ENCODE data around the gene CDHR3. TPM values are rescaled to one million over a fixed set of nuclear protein-coding genes. Genes with fewer than 3 reads are reported as not detected.

CDHR3 gene
- total and polyA plus RNA-seq, 2 of the 8 experiments (the other 6 are each of a cell fraction or from before 2014, with no cell fraction given) = 6.4 to 6.8 TPM

DNA sequence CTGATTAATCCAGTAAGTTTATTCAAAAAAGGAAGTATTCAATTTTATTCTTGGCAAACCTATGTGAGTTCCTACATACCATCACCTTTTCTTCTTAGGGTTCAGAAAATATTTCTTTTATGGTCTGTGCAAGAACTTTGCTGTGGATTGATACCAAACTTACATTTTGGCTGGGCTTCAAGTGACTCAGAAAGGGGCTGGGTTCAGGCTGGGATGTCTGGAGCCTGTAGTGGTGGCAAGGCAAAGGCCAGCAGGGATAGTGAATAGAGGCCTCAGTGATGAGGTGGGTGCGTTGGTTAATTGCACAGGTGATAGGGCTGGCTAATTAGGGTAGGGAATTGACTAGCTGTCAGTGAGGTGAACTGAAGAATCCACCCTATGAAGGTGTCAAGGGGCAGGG lies 46.5 kb upstream of the CDHR3 start:
- Histone ChIP-seq H3K4me3 (ENCODE audit: extremely low read depth in 1 of 4, insufficient read depth in 2 of 4, low read depth in 3 of 4, low read length in 4 of 4) (no peak overlapping the region), H3K23me2 (ENCODE audit: low read depth, low read length) (no peaks in the 10 kb centered on the region), H4K20me1 (replicated peaks in 1 of 2; ENCODE audit: control insufficient read depth in 1 of 2, insufficient read depth in 2 of 2, low read length in 2 of 2) (no peaks in the 10 kb centered on the region), H3K14ac (ENCODE audit: insufficient read length) (no peak overlapping the region), H3K27me3 (replicated peaks in 1 of 4; ENCODE audit: control insufficient read depth in 3 of 4, extremely low read depth in 1 of 4, insufficient read depth in 3 of 4, low read length in 3 of 4) (no peaks in the 10 kb centered on the region), H4K91ac (replicated peaks; ENCODE audit: insufficient read length, low read length) (no peak overlapping the region), H3K79me1 (ENCODE audit: low read depth, low read length) (no peaks in the 10 kb centered on the region), H2BK20ac (ENCODE audit: low read length) (no peak overlapping the region), H4K8ac (ENCODE audit: extremely low read depth, insufficient read depth, low read length) (no peak overlapping the region), H3K36me3 (ENCODE audit: control insufficient read depth in 2 of 4, insufficient read depth in 4 of 4, low read length in 3 of 4) (no peaks in the 10 kb centered on the region; a peak in 2 of 8 replicates), H2AFZ (ENCODE audit: low read length) (no peak overlapping the region), H3K4me2 (ENCODE audit: insufficient read depth in 1 of 2, low read depth in 2 of 2, low read length in 2 of 2) (no peak overlapping the region), H2BK5ac (ENCODE audit: low read depth, low read length) (no peak overlapping the region), H3K27ac (ENCODE audit: low read depth, low read length) (no peak overlapping the region), H3K4ac (replicated peaks; ENCODE audit: insufficient read length, low read depth, low read length) (no peak overlapping the region), H4K5ac (ENCODE audit: insufficient read length, low read depth, low read length) (no peak overlapping the region), H2BK120ac (replicated peaks; ENCODE audit: low read depth, low read length) (no peak overlapping the region), H2BK12ac (ENCODE audit: low read depth, low read length) (no peak overlapping the region), H3K56ac (replicated peaks; ENCODE audit: insufficient read length, low read depth, low read length) (no peak overlapping the region), H3K23ac (ENCODE audit: insufficient read length) (no peak overlapping the region), H3K79me2 (ENCODE audit: control insufficient read depth in 1 of 2, insufficient read depth in 2 of 2, low read length in 2 of 2) (no peaks in the 10 kb centered on the region), H2AK5ac (ENCODE audit: low read depth, low read length) (no peak overlapping the region), H2BK15ac (ENCODE audit: low read length) (no peak overlapping the region), H3K9ac (replicated peaks in 1 of 4; ENCODE audit: extremely low read depth in 1 of 4, low read depth in 3 of 4, low read length in 3 of 4) (no peak overlapping the region), H3K9me3 (ENCODE audit: insufficient read depth in 2 of 2, low read depth in 1 of 2, low read length in 1 of 2) (no peaks in the 10 kb centered on the region), H3K4me1 (replicated peaks in 1 of 4; ENCODE audit: control insufficient read depth in 3 of 4, insufficient read depth in 4 of 4, low read length in 3 of 4) (no peaks in the 10 kb centered on the region), H3K18ac (ENCODE audit: extremely low read depth, low read length) (no peak overlapping the region)
- ChIA-PET CTCF (ENCODE audit: partially characterized antibody) (interaction anchor here (1.1 kb wide), 1 partner anchor 11 kb away, joined by 3 read pairs; no protein-coding TSS in a partner anchor), POLR2A (ENCODE audit: partially characterized antibody) (no interaction called here)
- 90% methylated on average over 1 of the region's 1 CpG; no CpG with 5 or more reads in 1 of the 2 experiments for WGBS, 2 experiments (ENCODE audit: extremely low coverage in 1 of 2, insufficient coverage in 1 of 2, insufficient read length in 1 of 2, insufficient replicate concordance in 2 of 2, low coverage in 1 of 2, low lambda C conversion rate in 2 of 2, missing lambda C conversion rate in 1 of 2)
- FAIRE-seq (no peak), DNase-seq (ENCODE audit: low read depth in 1 of 2, low spot score in 2 of 2) (no peak)
- TF ChIP-seq KDM5A (IDR thresholded peaks at IDR 0.05; ENCODE audit: low read length) (no peak), POU5F1 (IDR thresholded peaks at IDR 0.05; ENCODE audit: low read depth, low read length) (no peak), TAF7 (optimal IDR thresholded peaks at IDR 0.05; ENCODE audit: borderline replicate concordance, low read depth, low read length) (no peak), SP2 (IDR thresholded peaks at IDR 0.05; ENCODE audit: low read length) (no peak), SP4 (IDR thresholded peaks at IDR 0.05; ENCODE audit: low read length) (no peak)
